K562 (cell line): ENCODE measurements around the gene PDE12. TPM values are rescaled to one million over a fixed set of nuclear protein-coding genes. Genes with fewer than 3 reads are reported as not detected.

Experiments used
- ATF4 ChIP-seq: fragments of 450-650 bp; formaldehyde crosslinking; IDR thresholded peaks from 2 replicates; pipeline ENCODE4 v1.4.0; 2022; ENCODE audit warnings: mild to moderate bottlenecking, moderate library complexity
- BRCA1 ChIP-seq, 2 experiments: fragments of 450-650 bp in 1 of 2; sonication (generic) in 1 of 2; formaldehyde crosslinking in 1 of 2; IDR thresholded peaks; 2 replicates each; pipeline versions ENCODE4 v1.5.0 to v1.6.1; 2017 to 2020; ENCODE audit warnings: mild to moderate bottlenecking in 1 of 2, missing genetic modification reagents in 1 of 2
- CBX8 ChIP-seq: fragments of 200-600 bp; sonication (generic); IDR thresholded peaks from 2 replicates; pipeline ENCODE4 v1.6.1; 2012; ENCODE audit warnings: borderline replicate concordance, mixed run types, low read depth, mild to moderate bottlenecking, moderate library complexity, mixed read lengths, low read length, control low read depth, inconsistent platforms; ENCODE audit not compliant: poor library complexity, severe bottlenecking; ENCODE audit errors: extremely low read depth
- CHD4 ChIP-seq: fragments of 200-600 bp; sonication (generic); IDR thresholded peaks from 3 replicates; pipeline ENCODE4 v1.6.1; 2012; ENCODE audit warnings: low read depth, mild to moderate bottlenecking, mixed read lengths, low read length, inconsistent platforms; ENCODE audit not compliant: insufficient read depth, insufficient replicate concordance, poor library complexity, severe bottlenecking
- FOXM1 ChIP-seq, 2 experiments: fragments of 450-650 bp in 1 of 2; sonication (generic) in 1 of 2; formaldehyde crosslinking in 1 of 2; IDR thresholded peaks; 2 replicates each; pipeline versions ENCODE4 v1.6.1 to v1.9.0; 2017 to 2022; ENCODE audit warnings: low read depth in 2 of 2, mild to moderate bottlenecking in 2 of 2, missing genetic modification reagents in 1 of 2, moderate library complexity in 1 of 2
- ILK ChIP-seq: fragments of 450-650 bp; IDR thresholded peaks from 2 replicates; pipeline ENCODE4 v1.6.1; 2016; ENCODE audit warnings: missing genetic modification characterization, low read depth, mild to moderate bottlenecking, missing compliant biosample characterization, moderate library complexity, borderline replicate concordance
- JUN ChIP-seq, 2 experiments: sonication (generic) in 1 of 2; formaldehyde crosslinking in 1 of 2; IDR thresholded peaks; 2 replicates each; pipeline versions ENCODE4 v1.6.1 to v1.8.0; 2012 to 2022; ENCODE audit warnings: borderline replicate concordance in 2 of 2, mild to moderate bottlenecking in 2 of 2, improper control_type of control experiment in 1 of 2, low read depth in 1 of 2, low read length in 1 of 2, missing genetic modification reagents in 1 of 2
- KLF6 ChIP-seq: fragments of 250-450 bp; sonication (Bioruptor Pico); IDR thresholded peaks from 2 replicates; pipeline ENCODE4 v1.4.0; 2020; ENCODE audit warnings: mild to moderate bottlenecking, moderate library complexity, borderline replicate concordance
- LEF1 ChIP-seq: fragments of 450-650 bp; IDR thresholded peaks from 2 replicates; pipeline ENCODE4 v1.6.1; 2016; ENCODE audit warnings: mild to moderate bottlenecking
- MTA3 ChIP-seq: fragments of 450-650 bp; formaldehyde crosslinking; IDR thresholded peaks from 2 replicates; pipeline ENCODE4 v1.6.1; 2017; ENCODE audit warnings: mild to moderate bottlenecking, borderline replicate concordance
- NFE2 ChIP-seq: IDR thresholded peaks from 2 replicates; pipeline ENCODE4 v1.6.1; 2014; ENCODE audit warnings: antibody characterized with exemption, low read depth
- NR2C2 ChIP-seq, 2 experiments: fragments of 200-800 bp in 1 of 2; sonication (Bioruptor generic) in 1 of 2; sonication (generic) in 1 of 2; formaldehyde crosslinking in 1 of 2; IDR thresholded peaks; 2 replicates each; pipeline versions ENCODE4 v1.6.1 to v1.8.0; 2016 to 2022; ENCODE audit warnings: mild to moderate bottlenecking in 1 of 2, missing compliant biosample characterization in 1 of 2, missing genetic modification characterization in 1 of 2, missing genetic modification reagents in 1 of 2
- PATZ1 ChIP-seq: fragments of 250-450 bp; sonication (Bioruptor Pico); IDR thresholded peaks from 2 replicates; pipeline ENCODE4 v1.5.0; 2020; ENCODE audit warnings: mild to moderate bottlenecking, borderline replicate concordance
- PTRF ChIP-seq: fragments of 450-650 bp; IDR thresholded peaks from 2 replicates; pipeline ENCODE4 v1.6.1; 2016; ENCODE audit warnings: mild to moderate bottlenecking, missing genetic modification characterization, missing compliant biosample characterization
- SNRNP70 ChIP-seq: fragments of 200-400 bp; formaldehyde crosslinking; optimal IDR thresholded peaks from 2 replicates; pipeline ENCODE3; 2017; ENCODE audit warnings: low read depth, low read length
- TRIM25 ChIP-seq: fragments of 450-650 bp; IDR thresholded peaks from 2 replicates; pipeline ENCODE4 v1.7.0; 2016; ENCODE audit warnings: borderline replicate concordance
- ZNF23 ChIP-seq: fragments of 250-450 bp; sonication (Bioruptor Pico); IDR thresholded peaks from 2 replicates; pipeline ENCODE4 v1.4.0; 2020; ENCODE audit warnings: mild to moderate bottlenecking
- ZNF778 ChIP-seq: fragments of 450-650 bp; formaldehyde crosslinking; IDR thresholded peaks from 2 replicates; pipeline ENCODE4 v1.4.0; 2020; ENCODE audit warnings: mild to moderate bottlenecking, moderate library complexity
- polyA plus RNA-seq, 8 experiments: library from polyadenylated mRNA; depleted of rRNA in 4 of 8; stranded (reverse) in 5 of 8; unstranded in 3 of 8; fragments of >200 nt; fragmentation: Nextera tagmentation in 2 of 8; fragmentation: Illumina TruSeq in 1 of 8; extraction: Ambion mirVana in 2 of 8; extraction: Trizol in 1 of 8; gene quantifications; 2 replicates each; pipeline versions ENCODE4 v1.2.1 to v1.2.3, GENCODE V29; 2011 to 2014; ENCODE audit warnings: inconsistent platforms in 1 of 8, missing spikeins in 1 of 8
- total RNA-seq, 7 experiments: library from RNA; depleted of rRNA in 6 of 7; stranded (reverse); fragments of >200 nt in 6 of 7; fragmentation: Illumina TruSeq in 2 of 7; extraction: Trizol in 2 of 7; gene quantifications; 2 replicates each; pipeline versions ENCODE4 v1.2.1 to v1.2.3, GENCODE V29; 2011 to 2021; ENCODE audit warnings: low replicate concordance in 1 of 7

The PDE12 gene
- total and polyA plus RNA-seq, 9 of the 15 experiments (the other 6 are each of a cell fraction or from before 2014, with no cell fraction given): 2.1 to 20.5 (median 10.0) TPM

GRCh38 chr3:57555738-57556458 is at the start of gene PDE12 (continued):
- no peak for TF ChIP-seq ATF4 (CRISPR knock-in tag)
- no peak for TF ChIP-seq CHD4
- TF ChIP-seq BRCA1 (IDR thresholded peaks at IDR 0.05): no peak
- TF ChIP-seq BRCA1 (CRISPR knock-in tag; IDR thresholded peaks at IDR 0.05): no peak
- TF ChIP-seq TRIM25: no peak
- TF ChIP-seq PATZ1 (CRISPR knock-in tag): no peak
- TF ChIP-seq LEF1: no peak
- peak; percentile 71 for TF ChIP-seq FOXM1 (IDR thresholded peaks at IDR 0.05; ENCODE audit: low read depth)
- no peak for TF ChIP-seq FOXM1 (CRISPR knock-in tag; IDR thresholded peaks at IDR 0.05; ENCODE audit: low read depth)
- TF ChIP-seq SNRNP70: no peak
- no peak for TF ChIP-seq NFE2
- TF ChIP-seq KLF6 (CRISPR knock-in tag): no peak
- 0 out of 2 replicates have a peak, but pooled peaks have one; percentile 21 for TF ChIP-seq ILK
- TF ChIP-seq ZNF778 (CRISPR knock-in tag): no peak
- peak; percentile 82 for TF ChIP-seq NR2C2 (CRISPR knock-in tag; IDR thresholded peaks at IDR 0.05)
- TF ChIP-seq NR2C2 (tag; IDR thresholded peaks at IDR 0.05): peak; percentile 97
- TF ChIP-seq PTRF (tag): 0 out of 2 replicates have a peak, but pooled peaks have one; percentile 32
- peak; percentile 28; the same call in 1 of the 2 replicates for TF ChIP-seq MTA3
- no peak for TF ChIP-seq CBX8
- TF ChIP-seq JUN (IDR thresholded peaks at IDR 0.05; ENCODE audit: borderline replicate concordance, low read depth, low read length): peak; percentile 35; the same call in 1 of the 2 replicates
- TF ChIP-seq JUN (CRISPR knock-in tag; IDR thresholded peaks at IDR 0.05; ENCODE audit: borderline replicate concordance): peak; percentile 58; the same call in 1 of the 2 replicates
- no peak for TF ChIP-seq ZNF23 (CRISPR knock-in tag)
